OCI-LY1 (cell line): ENCODE measurements around the gene CDH23.

Source experiments
- H2AFZ ChIP-seq: fragments of 200-600 bp; sonication (generic), shearing (Covaris generic); 2 replicates; pipeline ENCODE4 v1.6.0; 2014; ENCODE audit warnings: antibody characterized with exemption, mild to moderate bottlenecking, low read length
- H3F3A ChIP-seq: fragments of 200-600 bp; sonication (generic), shearing (Covaris generic); 2 replicates; pipeline ENCODE4 v1.6.0; 2014; ENCODE audit warnings: mild to moderate bottlenecking, antibody characterized with exemption, low read length, moderate library complexity; ENCODE audit not compliant: insufficient read depth
- H3K27ac ChIP-seq: fragments of 200-600 bp; sonication (generic); 2 replicates; pipeline ENCODE4 v1.5.1; 2014; ENCODE audit warnings: low read length, mixed run types, mild to moderate bottlenecking, low read depth; ENCODE audit not compliant: poor library complexity, severe bottlenecking
- H3K27me3 ChIP-seq: fragments of 200-600 bp; sonication (generic); 2 replicates; pipeline ENCODE4 v1.6.0; 2014; ENCODE audit warnings: antibody characterized with exemption, mild to moderate bottlenecking, low read length, moderate library complexity; ENCODE audit not compliant: insufficient read depth
- H3K36me3 ChIP-seq: fragments of 200-600 bp; sonication (generic); 2 replicates; pipeline ENCODE4 v1.6.1; 2014; ENCODE audit warnings: mild to moderate bottlenecking, antibody characterized with exemption, low read length, moderate library complexity, mixed read lengths; ENCODE audit not compliant: insufficient read depth
- H3K4me1 ChIP-seq: fragments of 200-600 bp; sonication (generic); 2 replicates; pipeline ENCODE4 v1.5.1; 2014; ENCODE audit warnings: mild to moderate bottlenecking, low read length, moderate library complexity; ENCODE audit not compliant: insufficient read depth, severe bottlenecking
- H3K4me2 ChIP-seq: fragments of 200-600 bp; sonication (generic), shearing (Covaris generic); 2 replicates; pipeline ENCODE4 v1.6.1; 2014; ENCODE audit warnings: low read length
- H3K4me3 ChIP-seq: fragments of 200-600 bp; sonication (generic); 2 replicates; pipeline ENCODE4 v1.5.1; 2014; ENCODE audit warnings: low read length, low read depth, mild to moderate bottlenecking, mixed read lengths; ENCODE audit not compliant: poor library complexity, severe bottlenecking
- H3K79me2 ChIP-seq: fragments of 200-600 bp; shearing (Covaris generic); 2 replicates; pipeline ENCODE4 v1.6.1; 2016; ENCODE audit warnings: mixed run types, low read length, mixed read lengths; ENCODE audit not compliant: insufficient read depth
- H3K9ac ChIP-seq: fragments of 200-600 bp; sonication (generic), shearing (Covaris generic); 2 replicates; pipeline ENCODE4 v1.6.1; 2014; ENCODE audit warnings: mild to moderate bottlenecking, low read length, mixed read lengths
- H3K9me2 ChIP-seq: fragments of 200-600 bp; sonication (generic), shearing (Covaris generic); 2 replicates; pipeline ENCODE4 v1.6.1; 2014; ENCODE audit warnings: low read depth, mild to moderate bottlenecking, low read length, mixed read lengths
- H3K9me3 ChIP-seq: fragments of 200-600 bp; shearing (Covaris generic); 2 replicates; pipeline ENCODE4 v1.6.1; 2014; ENCODE audit warnings: low read length, mixed read lengths
- H4K20me1 ChIP-seq: fragments of 200-600 bp; sonication (generic), shearing (Covaris generic); 2 replicates; pipeline ENCODE4 v1.6.0; 2016; ENCODE audit warnings: mild to moderate bottlenecking, low read length; ENCODE audit not compliant: insufficient read depth
- EZH2 ChIP-seq: fragments of 200-600 bp; sonication (generic), shearing (Covaris generic); IDR thresholded peaks from 2 replicates; pipeline ENCODE4 v1.8.0; 2017; ENCODE audit warnings: borderline replicate concordance, mixed run types, mild to moderate bottlenecking, antibody characterized with exemption, low read length, moderate library complexity, mixed read lengths
- TF ChIP-seq, protein P1 (sequence below): fragments of 200-600 bp; sonication (generic), shearing (Covaris generic); IDR thresholded peaks from 2 replicates; pipeline ENCODE4 v1.5.1; 2017; ENCODE audit warnings: mild to moderate bottlenecking, antibody characterized with exemption, low read length, moderate library complexity, mixed read lengths

Gene CDH23

DNA sequence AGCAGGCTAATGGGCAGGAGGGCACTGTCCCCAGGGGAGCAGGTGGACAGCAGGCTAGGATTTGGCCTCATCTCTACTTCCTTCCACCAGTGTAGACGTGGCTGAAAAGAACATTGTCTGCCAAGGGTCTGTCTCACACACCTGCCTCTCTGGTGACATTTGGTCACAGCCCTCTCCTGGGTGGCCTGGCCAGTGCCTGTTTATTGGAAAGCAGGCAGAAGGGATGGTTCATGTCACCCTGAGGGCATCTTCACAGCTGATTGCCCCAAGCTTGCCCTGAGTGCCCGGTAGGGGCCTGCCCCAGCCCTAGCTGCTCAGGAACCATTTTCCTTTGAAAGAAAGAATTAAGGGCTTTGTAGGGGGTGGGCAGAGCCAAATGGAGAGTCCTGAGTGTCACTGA, 184.2 kb downstream of the CDH23 start:
- H3K36me3 ChIP-seq, result no peaks in the 10 kb centered on the region
- no peak overlapping the region for H2AFZ ChIP-seq
- H3K4me1 ChIP-seq, result no peaks in the 10 kb centered on the region
- no peaks in the 10 kb centered on the region for H4K20me1 ChIP-seq
- no peak overlapping the region for H3K4me3 ChIP-seq
- TF ChIP-seq EZH2, result no peak
- TF ChIP-seq, protein P1, sequence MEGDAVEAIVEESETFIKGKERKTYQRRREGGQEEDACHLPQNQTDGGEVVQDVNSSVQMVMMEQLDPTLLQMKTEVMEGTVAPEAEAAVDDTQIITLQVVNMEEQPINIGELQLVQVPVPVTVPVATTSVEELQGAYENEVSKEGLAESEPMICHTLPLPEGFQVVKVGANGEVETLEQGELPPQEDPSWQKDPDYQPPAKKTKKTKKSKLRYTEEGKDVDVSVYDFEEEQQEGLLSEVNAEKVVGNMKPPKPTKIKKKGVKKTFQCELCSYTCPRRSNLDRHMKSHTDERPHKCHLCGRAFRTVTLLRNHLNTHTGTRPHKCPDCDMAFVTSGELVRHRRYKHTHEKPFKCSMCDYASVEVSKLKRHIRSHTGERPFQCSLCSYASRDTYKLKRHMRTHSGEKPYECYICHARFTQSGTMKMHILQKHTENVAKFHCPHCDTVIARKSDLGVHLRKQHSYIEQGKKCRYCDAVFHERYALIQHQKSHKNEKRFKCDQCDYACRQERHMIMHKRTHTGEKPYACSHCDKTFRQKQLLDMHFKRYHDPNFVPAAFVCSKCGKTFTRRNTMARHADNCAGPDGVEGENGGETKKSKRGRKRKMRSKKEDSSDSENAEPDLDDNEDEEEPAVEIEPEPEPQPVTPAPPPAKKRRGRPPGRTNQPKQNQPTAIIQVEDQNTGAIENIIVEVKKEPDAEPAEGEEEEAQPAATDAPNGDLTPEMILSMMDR, result no peak
- H3K27me3 ChIP-seq, result peaks cover 6% of the 10 kb centered on the region; the same call in 1 of the 2 replicates
- H3K79me2 ChIP-seq, result no peaks in the 10 kb centered on the region
- no peaks in the 10 kb centered on the region for H3K9me3 ChIP-seq
- H3F3A ChIP-seq, result no peaks in the 10 kb centered on the region
- no peak overlapping the region for H3K9ac ChIP-seq
- no peaks in the 10 kb centered on the region for H3K9me2 ChIP-seq
- no peak overlapping the region for H3K27ac ChIP-seq
- no peak overlapping the region for H3K4me2 ChIP-seq

DNA sequence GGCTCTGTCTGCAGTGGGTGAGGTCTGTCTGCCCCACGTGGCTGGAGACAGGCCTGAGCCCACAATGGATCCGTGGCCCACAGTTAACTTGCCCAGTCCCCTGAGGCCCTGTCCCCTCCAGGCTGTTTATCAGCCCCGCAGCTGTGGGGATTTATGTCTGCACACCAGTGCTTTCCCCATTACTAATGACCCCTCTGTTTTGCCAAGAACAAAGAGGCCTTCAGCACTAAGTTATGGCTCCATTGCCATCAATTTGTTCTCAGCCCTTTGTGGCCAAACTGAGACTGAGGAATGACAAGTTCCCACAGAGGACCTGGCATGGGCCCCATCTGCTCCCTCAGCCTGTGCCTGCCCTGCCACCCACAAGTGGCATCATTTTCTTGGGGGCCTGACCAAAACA, 184.7 kb downstream of the CDH23 start:
- no peaks in the 10 kb centered on the region for H3K9me3 ChIP-seq
- TF ChIP-seq, protein P1, result no peak
- TF ChIP-seq EZH2, result no peak
- no peak overlapping the region for H3K4me3 ChIP-seq
- no peak overlapping the region for H3K4me2 ChIP-seq
- no peaks in the 10 kb centered on the region for H3F3A ChIP-seq
- H3K9me2 ChIP-seq, result no peaks in the 10 kb centered on the region
- peaks cover 6% of the 10 kb centered on the region; the same call in 1 of the 2 replicates for H3K27me3 ChIP-seq
- H3K9ac ChIP-seq, result no peak overlapping the region
- no peaks in the 10 kb centered on the region for H4K20me1 ChIP-seq
- no peaks in the 10 kb centered on the region for H3K36me3 ChIP-seq
- no peaks in the 10 kb centered on the region for H3K4me1 ChIP-seq
- H3K79me2 ChIP-seq, result no peaks in the 10 kb centered on the region
- H2AFZ ChIP-seq, result no peak overlapping the region
- no peak overlapping the region for H3K27ac ChIP-seq

DNA sequence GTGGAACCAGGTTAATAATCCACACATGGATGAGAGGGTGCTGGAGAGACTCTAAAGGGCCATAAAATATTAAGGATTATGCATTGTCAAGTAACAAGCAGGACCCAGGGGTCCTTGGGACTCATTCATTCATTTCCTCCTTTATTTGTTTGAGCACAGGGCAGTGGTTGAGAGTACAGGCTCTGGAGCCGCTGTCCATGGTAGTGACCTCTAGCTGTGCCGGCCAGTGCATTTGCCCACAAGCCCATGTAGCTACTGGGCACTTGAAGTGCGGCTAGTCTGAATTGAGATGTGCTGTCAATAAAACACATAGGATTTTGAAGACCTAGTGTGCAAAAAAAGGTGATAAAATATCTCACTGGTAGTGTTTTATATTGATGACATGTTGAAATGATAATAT, 185.3 kb downstream of the CDH23 start:
- H3K4me2 ChIP-seq, result no peak overlapping the region
- H3F3A ChIP-seq, result no peaks in the 10 kb centered on the region
- no peak overlapping the region for H3K9ac ChIP-seq
- peaks cover 6% of the 10 kb centered on the region; the same call in 1 of the 2 replicates for H3K27me3 ChIP-seq
- TF ChIP-seq EZH2, result no peak
- no peak overlapping the region for H3K4me3 ChIP-seq
- no peak overlapping the region for H3K27ac ChIP-seq
- no peaks in the 10 kb centered on the region for H3K9me3 ChIP-seq
- no peaks in the 10 kb centered on the region for H3K79me2 ChIP-seq
- no peaks in the 10 kb centered on the region for H3K36me3 ChIP-seq
- no peaks in the 10 kb centered on the region for H3K9me2 ChIP-seq
- no peaks in the 10 kb centered on the region for H4K20me1 ChIP-seq
- H2AFZ ChIP-seq, result no peak overlapping the region
- H3K4me1 ChIP-seq, result no peaks in the 10 kb centered on the region
